OCI-LY1 (cell line): ENCODE results near the gene RBBP4.

Experiments used
- H2AFZ ChIP-seq: fragments of 200-600 bp; sonication (generic), shearing (Covaris generic); 2 replicates; pipeline ENCODE4 v1.6.0; 2014; ENCODE audit warnings: antibody characterized with exemption, mild to moderate bottlenecking, low read length
- H3F3A ChIP-seq: fragments of 200-600 bp; sonication (generic), shearing (Covaris generic); 2 replicates; pipeline ENCODE4 v1.6.0; 2014; ENCODE audit warnings: mild to moderate bottlenecking, antibody characterized with exemption, low read length, moderate library complexity; ENCODE audit not compliant: insufficient read depth
- H3K27ac ChIP-seq: fragments of 200-600 bp; sonication (generic); 2 replicates; pipeline ENCODE4 v1.5.1; 2014; ENCODE audit warnings: low read length, mixed run types, mild to moderate bottlenecking, low read depth; ENCODE audit not compliant: poor library complexity, severe bottlenecking
- H3K27me3 ChIP-seq: fragments of 200-600 bp; sonication (generic); 2 replicates; pipeline ENCODE4 v1.6.0; 2014; ENCODE audit warnings: antibody characterized with exemption, mild to moderate bottlenecking, low read length, moderate library complexity; ENCODE audit not compliant: insufficient read depth
- H3K36me3 ChIP-seq: fragments of 200-600 bp; sonication (generic); 2 replicates; pipeline ENCODE4 v1.6.1; 2014; ENCODE audit warnings: mild to moderate bottlenecking, antibody characterized with exemption, low read length, moderate library complexity, mixed read lengths; ENCODE audit not compliant: insufficient read depth
- H3K4me1 ChIP-seq: fragments of 200-600 bp; sonication (generic); 2 replicates; pipeline ENCODE4 v1.5.1; 2014; ENCODE audit warnings: mild to moderate bottlenecking, low read length, moderate library complexity; ENCODE audit not compliant: insufficient read depth, severe bottlenecking
- H3K4me2 ChIP-seq: fragments of 200-600 bp; sonication (generic), shearing (Covaris generic); 2 replicates; pipeline ENCODE4 v1.6.1; 2014; ENCODE audit warnings: low read length
- H3K4me3 ChIP-seq: fragments of 200-600 bp; sonication (generic); 2 replicates; pipeline ENCODE4 v1.5.1; 2014; ENCODE audit warnings: low read length, low read depth, mild to moderate bottlenecking, mixed read lengths; ENCODE audit not compliant: poor library complexity, severe bottlenecking
- H3K79me2 ChIP-seq: fragments of 200-600 bp; shearing (Covaris generic); 2 replicates; pipeline ENCODE4 v1.6.1; 2016; ENCODE audit warnings: mixed run types, low read length, mixed read lengths; ENCODE audit not compliant: insufficient read depth
- H3K9ac ChIP-seq: fragments of 200-600 bp; sonication (generic), shearing (Covaris generic); 2 replicates; pipeline ENCODE4 v1.6.1; 2014; ENCODE audit warnings: mild to moderate bottlenecking, low read length, mixed read lengths
- H3K9me2 ChIP-seq: fragments of 200-600 bp; sonication (generic), shearing (Covaris generic); 2 replicates; pipeline ENCODE4 v1.6.1; 2014; ENCODE audit warnings: low read depth, mild to moderate bottlenecking, low read length, mixed read lengths
- H3K9me3 ChIP-seq: fragments of 200-600 bp; shearing (Covaris generic); 2 replicates; pipeline ENCODE4 v1.6.1; 2014; ENCODE audit warnings: low read length, mixed read lengths
- H4K20me1 ChIP-seq: fragments of 200-600 bp; sonication (generic), shearing (Covaris generic); 2 replicates; pipeline ENCODE4 v1.6.0; 2016; ENCODE audit warnings: mild to moderate bottlenecking, low read length; ENCODE audit not compliant: insufficient read depth
- CTCF ChIP-seq: fragments of 200-600 bp; sonication (generic), shearing (Covaris generic); IDR thresholded peaks from 2 replicates; pipeline ENCODE4 v1.5.1; 2017; ENCODE audit warnings: mild to moderate bottlenecking, antibody characterized with exemption, low read length, moderate library complexity, mixed read lengths
- EZH2 ChIP-seq: fragments of 200-600 bp; sonication (generic), shearing (Covaris generic); IDR thresholded peaks from 2 replicates; pipeline ENCODE4 v1.8.0; 2017; ENCODE audit warnings: borderline replicate concordance, mixed run types, mild to moderate bottlenecking, antibody characterized with exemption, low read length, moderate library complexity, mixed read lengths

RBBP4 gene

DNA sequence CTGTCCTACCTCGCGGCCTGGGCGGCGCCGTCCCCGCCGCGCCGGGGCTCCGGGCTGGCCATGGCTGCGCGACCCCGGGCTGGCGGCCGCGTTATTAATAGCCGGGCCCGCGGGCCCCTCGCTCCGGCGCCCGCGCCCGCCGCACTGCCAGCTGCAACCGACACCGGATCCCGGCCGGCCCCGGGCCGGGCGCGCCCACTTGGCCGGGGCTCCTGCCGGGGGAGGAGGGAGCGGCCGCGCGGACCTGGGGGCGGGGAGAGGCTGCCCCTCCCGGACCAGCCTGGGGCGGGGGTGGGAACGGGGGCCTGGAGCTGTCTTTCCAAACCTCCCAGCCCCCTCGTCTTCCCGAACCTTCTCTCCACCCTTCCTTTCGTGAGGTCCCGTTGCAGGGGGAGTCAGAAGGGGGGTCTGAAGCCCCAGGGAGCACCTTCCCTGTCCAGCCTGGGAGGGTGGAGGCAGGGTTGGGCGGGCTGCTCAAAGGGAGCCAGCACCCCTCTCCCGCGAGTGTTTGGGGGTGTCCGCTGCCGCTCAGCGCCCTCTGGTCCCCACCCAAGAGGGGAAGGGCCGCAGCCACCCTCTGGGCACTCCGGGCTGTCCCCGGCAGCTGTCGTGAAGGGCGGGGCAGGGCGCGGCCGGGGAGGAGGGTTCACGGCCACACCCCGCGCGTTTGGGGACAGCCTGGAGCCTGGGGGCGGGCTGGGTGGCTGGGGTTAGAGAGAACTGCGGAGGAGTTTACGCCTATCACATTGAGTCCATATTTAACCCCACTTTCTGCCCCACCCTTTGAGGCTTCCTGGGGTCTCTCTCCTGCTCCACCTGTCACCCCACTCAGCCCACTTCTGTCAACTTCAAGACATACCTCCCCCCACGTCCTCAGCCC is 51.8 kb downstream of the RBBP4 start, which contains the start of gene SYNC:
Gene SYNC, minus strand, starts transcription at position 172 of the 880 bp plus-strand sequence. Its CDS starts 110 bp downstream, at position 62.
- Histone ChIP-seq H3K9ac (no peak within 1 kb of the TSS), H3K79me2 (no peaks in the 10 kb centered on the region), H3K4me3 (peak within 1 kb of the TSS; percentile 45), H3K36me3 (no peaks in the 10 kb centered on the region), H3K4me1 (peaks cover 11% of the 10 kb centered on the region), H3K9me3 (no peaks in the 10 kb centered on the region), H2AFZ (no peak within 1 kb of the TSS), H4K20me1 (no peaks in the 10 kb centered on the region), H3K27ac (no peak within 1 kb of the TSS), H3K27me3 (peaks cover 19% of the 10 kb centered on the region), H3F3A (no peaks in the 10 kb centered on the region), H3K4me2 (peak within 1 kb of the TSS; percentile 67), H3K9me2 (no peaks in the 10 kb centered on the region)
- no peak for TF ChIP-seq EZH2
- TF ChIP-seq CTCF, result no peak

DNA sequence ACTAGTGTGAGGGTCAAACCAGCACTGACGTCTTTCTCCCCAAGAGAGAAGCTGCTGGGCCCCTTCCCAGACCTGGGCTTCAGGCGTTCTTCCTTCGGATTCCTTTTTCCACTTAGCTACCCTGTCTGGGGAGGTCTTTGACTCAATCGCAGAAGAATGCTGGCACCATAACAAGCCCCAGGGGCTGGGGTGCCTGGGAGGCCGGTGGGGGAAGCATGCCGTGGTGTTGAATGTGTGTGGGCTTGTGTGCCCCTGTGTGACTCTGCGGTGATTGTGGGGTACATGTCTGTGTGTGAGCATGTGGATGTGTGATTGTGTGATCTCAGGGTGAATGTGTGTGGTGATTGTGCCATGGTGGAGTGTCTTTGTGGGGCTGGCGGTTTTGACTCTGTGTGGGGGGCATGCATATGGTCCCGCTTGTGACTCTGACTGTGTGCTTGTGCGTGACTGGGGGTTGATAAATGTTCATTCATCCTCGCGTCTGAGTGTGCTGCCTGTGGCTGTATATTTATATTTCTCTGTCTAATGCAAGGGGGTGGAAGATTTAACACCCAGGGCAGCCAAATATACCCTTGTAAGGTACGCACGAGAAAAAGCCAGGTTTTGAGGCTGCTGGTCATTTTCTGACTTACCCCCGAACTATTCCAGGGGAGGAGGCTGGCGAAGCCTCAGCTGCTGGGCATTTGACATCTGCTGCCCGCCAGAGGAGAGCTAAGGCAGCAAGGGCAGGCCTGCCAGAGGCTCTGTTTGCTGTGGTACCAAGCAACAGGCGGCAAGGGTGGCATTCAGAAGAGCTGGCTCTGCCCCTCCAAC is 52.7 kb downstream of the RBBP4 start:
- no peaks in the 10 kb centered on the region for H4K20me1 ChIP-seq
- H3K27ac ChIP-seq, result no peak overlapping the region
- H3K27me3 ChIP-seq, result peaks cover 19% of the 10 kb centered on the region
- peaks cover 11% of the 10 kb centered on the region for H3K4me1 ChIP-seq
- TF ChIP-seq EZH2 (no peak), CTCF (no peak)
- H3K4me3 ChIP-seq, result peak overlapping the region; percentile 45
- H2AFZ ChIP-seq, result no peak overlapping the region
- H3K79me2 ChIP-seq, result no peaks in the 10 kb centered on the region
- H3K4me2 ChIP-seq, result peak overlapping the region; percentile 67; the same call in 1 of the 2 replicates
- no peaks in the 10 kb centered on the region for H3K9me3 ChIP-seq
- no peaks in the 10 kb centered on the region for H3K9me2 ChIP-seq
- H3K9ac ChIP-seq, result no peak overlapping the region
- H3F3A ChIP-seq, result no peaks in the 10 kb centered on the region
- no peaks in the 10 kb centered on the region for H3K36me3 ChIP-seq

- H3K4me1 ChIP-seq, result peaks cover 11% of the 10 kb centered on the region
- H3K4me3 ChIP-seq, result no peak overlapping the region
- no peak overlapping the region for H3K27ac ChIP-seq
- no peak overlapping the region for H3K9ac ChIP-seq
- no peaks in the 10 kb centered on the region for H3K79me2 ChIP-seq
- peaks cover 19% of the 10 kb centered on the region for H3K27me3 ChIP-seq
- H2AFZ ChIP-seq, result no peak overlapping the region
- H3K9me2 ChIP-seq, result no peaks in the 10 kb centered on the region
- no peaks in the 10 kb centered on the region for H3K36me3 ChIP-seq
- H4K20me1 ChIP-seq, result no peaks in the 10 kb centered on the region
- no peak for TF ChIP-seq EZH2
- TF ChIP-seq CTCF, result no peak
- H3K9me3 ChIP-seq, result no peaks in the 10 kb centered on the region
- H3F3A ChIP-seq, result no peaks in the 10 kb centered on the region
- H3K4me2 ChIP-seq, result no peak overlapping the region
These were observed 54.5 kb downstream of the RBBP4 start for GRCh38 chr1:32705516-32705915.
